ENCODE measurements around the gene ZBTB7B.
A peak's percentile ranks its signal among the peaks of the same experiment; 100 is the strongest.

ZBTB7B gene

GRCh38 chr1:155006601-155007101 lies 4.0 kb downstream of the ZBTB7B start (continued):
- TF ChIP-seq MEIS1 (CRISPR knock-in tag; IDR thresholded peaks at IDR 0.05; ENCODE audit: borderline replicate concordance): no peak
- peak; percentile 97 for TF ChIP-seq ZNF76 (tag by site-specific recombination; IDR thresholded peaks at IDR 0.05; ENCODE audit: borderline replicate concordance, low read depth)
- TF ChIP-seq ZNF366 (tag by site-specific recombination; conservative IDR thresholded peaks at IDR 0.05): peak; percentile 66
- TF ChIP-seq ZNF394 (tag by site-specific recombination; IDR thresholded peaks at IDR 0.05; ENCODE audit: borderline replicate concordance): peak; percentile 28; the same call in 1 of the 2 replicates
- TF ChIP-seq ZBTB17 (tag by site-specific recombination; IDR thresholded peaks at IDR 0.05): peak; percentile 97
- peak; percentile 57 for TF ChIP-seq SP3 (tag by site-specific recombination; IDR thresholded peaks at IDR 0.05)
- TF ChIP-seq KLF8 (tag by site-specific recombination; IDR thresholded peaks at IDR 0.05): 0 out of 2 replicates have a peak, but pooled peaks have one; percentile 51
- no peak for TF ChIP-seq GLIS1 (tag by site-specific recombination; IDR thresholded peaks at IDR 0.05)
- no peak for TF ChIP-seq BCL11A (tag by site-specific recombination; IDR thresholded peaks at IDR 0.05; ENCODE audit: low read depth)
- peak; percentile 57 for TF ChIP-seq ZNF335 (tag by site-specific recombination; conservative IDR thresholded peaks at IDR 0.05)

GRCh38 chr1:155007251-155007828 lies 4.7 kb downstream of the ZBTB7B start:
- POLR2A ChIA-PET: interaction anchor here (0.7 to 1.5 kb wide), 4 partner anchors 10 to 34 kb away, joined by 3 to 7 read pairs (median 4); partner anchors contain the start of gene FLAD1
- no peak overlapping the region for H3K4me3 ChIP-seq (ENCODE audit: low read depth, low read length)
- H3K36me3 ChIP-seq (ENCODE audit: control insufficient read depth in 2 of 2, insufficient read depth in 1 of 2, low read length in 2 of 2): peaks cover 0 to 2% of the 10 kb centered on the region in 2 experiments; a peak in 1 of 3 replicates
- no peak overlapping the region for H3K27ac ChIP-seq (ENCODE audit: extremely low read depth, low read depth, low read length)
- CTCF ChIA-PET: interaction anchor here (0.5 to 3.5 kb wide), 5 partner anchors 8 to 55 kb away, joined by 3 to 30 read pairs (median 3); no protein-coding TSS in a partner anchor
- no peaks in the 10 kb centered on the region for H3K9me3 ChIP-seq (ENCODE audit: control insufficient read depth, insufficient read depth, low read depth, low read length)
- peaks cover 13% of the 10 kb centered on the region for H3K4me1 ChIP-seq (ENCODE audit: control insufficient read depth, insufficient read depth, low read length)
- TF ChIP-seq ZBTB6 (tag by site-specific recombination; IDR thresholded peaks at IDR 0.05): no peak
- TF ChIP-seq HIC1 (tag by site-specific recombination; IDR thresholded peaks at IDR 0.05): peak; percentile 76; the same call in 1 of the 2 replicates
- TF ChIP-seq INSM2 (tag by site-specific recombination; IDR thresholded peaks at IDR 0.05): no peak
- TF ChIP-seq ZNF658 (tag by site-specific recombination; IDR thresholded peaks at IDR 0.05): no peak
- TF ChIP-seq ZNF596 (tag by site-specific recombination; IDR thresholded peaks at IDR 0.05): no peak
- TF ChIP-seq ZNF24 (tag by site-specific recombination; IDR thresholded peaks at IDR 0.05): no peak
- no peak for TF ChIP-seq ZNF138 (tag by site-specific recombination; IDR thresholded peaks at IDR 0.05; ENCODE audit: borderline replicate concordance)
- TF ChIP-seq GLIS2 (tag by site-specific recombination; IDR thresholded peaks at IDR 0.05): peak; percentile 33; the same call in 1 of the 2 replicates
- TF ChIP-seq, protein P1, sequence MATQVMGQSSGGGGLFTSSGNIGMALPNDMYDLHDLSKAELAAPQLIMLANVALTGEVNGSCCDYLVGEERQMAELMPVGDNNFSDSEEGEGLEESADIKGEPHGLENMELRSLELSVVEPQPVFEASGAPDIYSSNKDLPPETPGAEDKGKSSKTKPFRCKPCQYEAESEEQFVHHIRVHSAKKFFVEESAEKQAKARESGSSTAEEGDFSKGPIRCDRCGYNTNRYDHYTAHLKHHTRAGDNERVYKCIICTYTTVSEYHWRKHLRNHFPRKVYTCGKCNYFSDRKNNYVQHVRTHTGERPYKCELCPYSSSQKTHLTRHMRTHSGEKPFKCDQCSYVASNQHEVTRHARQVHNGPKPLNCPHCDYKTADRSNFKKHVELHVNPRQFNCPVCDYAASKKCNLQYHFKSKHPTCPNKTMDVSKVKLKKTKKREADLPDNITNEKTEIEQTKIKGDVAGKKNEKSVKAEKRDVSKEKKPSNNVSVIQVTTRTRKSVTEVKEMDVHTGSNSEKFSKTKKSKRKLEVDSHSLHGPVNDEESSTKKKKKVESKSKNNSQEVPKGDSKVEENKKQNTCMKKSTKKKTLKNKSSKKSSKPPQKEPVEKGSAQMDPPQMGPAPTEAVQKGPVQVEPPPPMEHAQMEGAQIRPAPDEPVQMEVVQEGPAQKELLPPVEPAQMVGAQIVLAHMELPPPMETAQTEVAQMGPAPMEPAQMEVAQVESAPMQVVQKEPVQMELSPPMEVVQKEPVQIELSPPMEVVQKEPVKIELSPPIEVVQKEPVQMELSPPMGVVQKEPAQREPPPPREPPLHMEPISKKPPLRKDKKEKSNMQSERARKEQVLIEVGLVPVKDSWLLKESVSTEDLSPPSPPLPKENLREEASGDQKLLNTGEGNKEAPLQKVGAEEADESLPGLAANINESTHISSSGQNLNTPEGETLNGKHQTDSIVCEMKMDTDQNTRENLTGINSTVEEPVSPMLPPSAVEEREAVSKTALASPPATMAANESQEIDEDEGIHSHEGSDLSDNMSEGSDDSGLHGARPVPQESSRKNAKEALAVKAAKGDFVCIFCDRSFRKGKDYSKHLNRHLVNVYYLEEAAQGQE (tag by site-specific recombination; IDR thresholded peaks at IDR 0.05): no peak
- no peak for TF ChIP-seq KLF10 (tag by site-specific recombination; IDR thresholded peaks at IDR 0.05)
- no peak for TF ChIP-seq ZNF184 (tag by site-specific recombination; IDR thresholded peaks at IDR 0.05)
- no peak for TF ChIP-seq ZNF645 (tag by site-specific recombination; IDR thresholded peaks at IDR 0.05)
- no peak for TF ChIP-seq MZF1 (tag by site-specific recombination; IDR thresholded peaks at IDR 0.05; ENCODE audit: borderline replicate concordance)
- TF ChIP-seq EGR2 (tag by site-specific recombination; IDR thresholded peaks at IDR 0.05; ENCODE audit: low read depth): no peak
- 0 out of 2 replicates have a peak, but pooled peaks have one; percentile 23 for TF ChIP-seq KLF1 (tag by site-specific recombination; IDR thresholded peaks at IDR 0.05)
- no peak for TF ChIP-seq ZFHX2 (tag by site-specific recombination; conservative IDR thresholded peaks at IDR 0.05)
- TF ChIP-seq HOXD13 (CRISPR knock-in tag; IDR thresholded peaks at IDR 0.05; ENCODE audit: borderline replicate concordance): no peak
- TF ChIP-seq ZBTB1 (tag by site-specific recombination; IDR thresholded peaks at IDR 0.05): no peak

Measured in HEK293 (cell line).